ENCODE results near the gene CNTNAP5. TPM values are rescaled to one million over a fixed set of nuclear protein-coding genes. Genes with fewer than 3 reads are reported as not detected.

CNTNAP5 gene
- total RNA-seq, 1 donor from 2014 or later: not detected

- no peak for TF ChIP-seq CTCF (IDR thresholded peaks at IDR 0.05)
- DNase-seq (ENCODE audit: extremely low spot score, unreplicated experiment): no peak
- H3K4me1 Mint-ChIP-seq (ENCODE audit: unreplicated experiment): no peaks in the 10 kb centered on the region
- H3K9me3 Mint-ChIP-seq (ENCODE audit: unreplicated experiment): peaks cover 63% of the 10 kb centered on the region
- no peaks in the 10 kb centered on the region for H3K36me3 Mint-ChIP-seq (ENCODE audit: unreplicated experiment)
- H3K27me3 Mint-ChIP-seq (ENCODE audit: unreplicated experiment): no peaks in the 10 kb centered on the region
- H3K27ac Mint-ChIP-seq (ENCODE audit: unreplicated experiment): no peak overlapping the region
- no peak overlapping the region for H3K4me3 Mint-ChIP-seq (ENCODE audit: unreplicated experiment)
Observed at GRCh38 chr2:124165698-124166097, 140.6 kb downstream of the CNTNAP5 start.

- Mint-ChIP-seq H3K36me3 (ENCODE audit: unreplicated experiment) (peaks cover 2% of the 10 kb centered on the region), H3K27me3 (ENCODE audit: unreplicated experiment) (no peaks in the 10 kb centered on the region), H3K27ac (ENCODE audit: unreplicated experiment) (no peak overlapping the region), H3K4me3 (ENCODE audit: unreplicated experiment) (no peak overlapping the region), H3K9me3 (ENCODE audit: unreplicated experiment) (peaks cover 53% of the 10 kb centered on the region), H3K4me1 (ENCODE audit: unreplicated experiment) (no peaks in the 10 kb centered on the region)
- DNase-seq (ENCODE audit: extremely low spot score, unreplicated experiment): no peak
- TF ChIP-seq CTCF (IDR thresholded peaks at IDR 0.05): no peak
Observed at GRCh38 chr2:124171472-124172063, 146.5 kb downstream of the CNTNAP5 start.

GRCh38 chr2:124178719-124179118 is 153.6 kb downstream of the CNTNAP5 start:
- H3K9me3 Mint-ChIP-seq (ENCODE audit: unreplicated experiment): peaks cover 45% of the 10 kb centered on the region
- H3K4me3 Mint-ChIP-seq (ENCODE audit: unreplicated experiment): no peak overlapping the region
- H3K4me1 Mint-ChIP-seq (ENCODE audit: unreplicated experiment): no peaks in the 10 kb centered on the region
- H3K27me3 Mint-ChIP-seq (ENCODE audit: unreplicated experiment): no peaks in the 10 kb centered on the region
- no peak for DNase-seq (ENCODE audit: extremely low spot score, unreplicated experiment)
- peaks cover 2% of the 10 kb centered on the region for H3K36me3 Mint-ChIP-seq (ENCODE audit: unreplicated experiment)
- H3K27ac Mint-ChIP-seq (ENCODE audit: unreplicated experiment): no peak overlapping the region
- no peak for TF ChIP-seq CTCF (IDR thresholded peaks at IDR 0.05)

GRCh38 chr2:124180635-124181034 is 155.5 kb downstream of the CNTNAP5 start:
- Mint-ChIP-seq H3K36me3 (ENCODE audit: unreplicated experiment) (peaks cover 2% of the 10 kb centered on the region), H3K27ac (ENCODE audit: unreplicated experiment) (no peak overlapping the region), H3K27me3 (ENCODE audit: unreplicated experiment) (no peaks in the 10 kb centered on the region), H3K9me3 (ENCODE audit: unreplicated experiment) (peaks cover 47% of the 10 kb centered on the region), H3K4me1 (ENCODE audit: unreplicated experiment) (no peaks in the 10 kb centered on the region), H3K4me3 (ENCODE audit: unreplicated experiment) (no peak overlapping the region)
- no peak for TF ChIP-seq CTCF (IDR thresholded peaks at IDR 0.05)
- no peak for DNase-seq (ENCODE audit: extremely low spot score, unreplicated experiment)

- Mint-ChIP-seq H3K27ac (ENCODE audit: unreplicated experiment) (no peak overlapping the region), H3K36me3 (ENCODE audit: unreplicated experiment) (no peaks in the 10 kb centered on the region), H3K27me3 (ENCODE audit: unreplicated experiment) (no peaks in the 10 kb centered on the region), H3K4me3 (ENCODE audit: unreplicated experiment) (no peak overlapping the region), H3K9me3 (ENCODE audit: unreplicated experiment) (peaks cover 42% of the 10 kb centered on the region), H3K4me1 (ENCODE audit: unreplicated experiment) (no peaks in the 10 kb centered on the region)
- DNase-seq (ENCODE audit: extremely low spot score, unreplicated experiment): no peak
- no peak for TF ChIP-seq CTCF (IDR thresholded peaks at IDR 0.05)
Observed at GRCh38 chr2:124186801-124187200, 161.7 kb downstream of the CNTNAP5 start.
